GM12878 (cell line): ENCODE data around the gene CA11. TPM values are rescaled to one million over a fixed set of nuclear protein-coding genes. Genes with fewer than 3 reads are reported as not detected.

Experiments
- BCL11A ChIP-seq: IDR thresholded peaks from 2 replicates; pipeline ENCODE4 v1.6.1; 2011; ENCODE audit warnings: low read depth, low read length
- CHD1 ChIP-seq: IDR thresholded peaks from 2 replicates; pipeline ENCODE4 v1.6.1; 2012; ENCODE audit warnings: low read depth, low read length, improper control_type of control experiment
- CHD4 ChIP-seq: fragments of 200-600 bp; sonication (generic); IDR thresholded peaks from 2 replicates; pipeline ENCODE4 v1.6.1; 2016; ENCODE audit warnings: mild to moderate bottlenecking
- CREB1 ChIP-seq: IDR thresholded peaks from 2 replicates; pipeline ENCODE4 v1.6.1; 2012; ENCODE audit warnings: low read depth, mild to moderate bottlenecking, inconsistent platforms
- EGR1 ChIP-seq, 2 experiments: IDR thresholded peaks; 1 replicate in 1 of 2; 2 replicates in 1 of 2; pipeline ENCODE4 v1.6.1; 2011 to 2012; ENCODE audit warnings: low read depth in 2 of 2, low read length in 2 of 2, borderline replicate concordance in 1 of 2, mild to moderate bottlenecking in 1 of 2, moderate library complexity in 1 of 2
- MTA3 ChIP-seq: IDR thresholded peaks from 2 replicates; pipeline ENCODE4 v1.6.1; 2012; ENCODE audit warnings: low read length, inconsistent platforms, borderline replicate concordance
- NR2C1 ChIP-seq: fragments of 450-650 bp; IDR thresholded peaks from 2 replicates; pipeline ENCODE4 v1.6.1; 2017; ENCODE audit warnings: antibody characterized with exemption, mild to moderate bottlenecking, moderate library complexity
- POLR2AphosphoS2 ChIP-seq: IDR thresholded peaks from 2 replicates; pipeline ENCODE4 v1.6.1; 2011; ENCODE audit warnings: low read depth, mild to moderate bottlenecking, low read length, improper control_type of control experiment, moderate library complexity
- POLR2AphosphoS5 ChIP-seq: IDR thresholded peaks from 2 replicates; pipeline ENCODE4 v1.6.1; 2011; ENCODE audit warnings: mild to moderate bottlenecking, low read length, inconsistent platforms
- POU2F2 ChIP-seq: IDR thresholded peaks from 3 replicates; pipeline ENCODE4 v1.6.1; 2011; ENCODE audit warnings: low read depth, mild to moderate bottlenecking, low read length, borderline replicate concordance
- SMAD1 ChIP-seq: fragments of 450-650 bp; IDR thresholded peaks from 2 replicates; pipeline ENCODE4 v1.6.1; 2018; ENCODE audit warnings: mild to moderate bottlenecking, low read depth; ENCODE audit not compliant: partially characterized antibody
- SMARCA5 ChIP-seq: fragments of 450-650 bp; IDR thresholded peaks from 2 replicates; pipeline ENCODE4 v1.6.1; 2017; ENCODE audit warnings: mild to moderate bottlenecking
- STAT1 ChIP-seq: fragments of 450-650 bp; conservative IDR thresholded peaks from 2 replicates; pipeline ENCODE4 v1.6.1; 2014; ENCODE audit warnings: antibody characterized with exemption, mild to moderate bottlenecking
- TAF1 ChIP-seq: IDR thresholded peaks from 2 replicates; pipeline ENCODE4 v1.6.1; 2011; ENCODE audit warnings: mild to moderate bottlenecking, low read depth, low read length, borderline replicate concordance
- ZNF207 ChIP-seq: fragments of 450-650 bp; IDR thresholded peaks from 2 replicates; pipeline ENCODE4 v1.6.1; 2014; ENCODE audit warnings: antibody characterized with exemption, mild to moderate bottlenecking, borderline replicate concordance
- ZZZ3 ChIP-seq: IDR thresholded peaks from 2 replicates; pipeline ENCODE4 v1.6.1; 2011; ENCODE audit warnings: low read depth; ENCODE audit not compliant: control insufficient read depth, insufficient read length
- polyA plus RNA-seq, 11 experiments: library from polyadenylated mRNA; depleted of rRNA in 4 of 11; unstranded in 6 of 11; stranded (reverse) in 5 of 11; fragments of >200 nt; fragmentation: Nextera tagmentation in 4 of 11; fragmentation: Illumina TruSeq in 1 of 11; extraction: Ambion mirVana in 4 of 11; extraction: Trizol in 1 of 11; gene quantifications; 1 replicate in 1 of 11; 2 replicates in 10 of 11; pipeline versions ENCODE4 v1.2.1 to v1.2.3, GENCODE V29; 2011 to 2016; ENCODE audit warnings: inconsistent platforms in 2 of 11, missing spikeins in 2 of 11, low read depth in 1 of 11
- total RNA-seq, 4 experiments: library from RNA; depleted of rRNA in 3 of 4; stranded (reverse); fragments of >200 nt in 3 of 4; fragmentation: Illumina TruSeq in 1 of 4; extraction: Trizol in 1 of 4; gene quantifications; 2 replicates each; pipeline versions ENCODE4 v1.2.1 to v1.2.3, GENCODE V29; 2013 to 2021
- TF ChIP-seq, protein P1 (sequence below): fragments of 450-650 bp; IDR thresholded peaks from 2 replicates; pipeline ENCODE4 v1.6.1; 2017; ENCODE audit warnings: mild to moderate bottlenecking, low read depth, inconsistent platforms; ENCODE audit not compliant: poor library complexity, severe bottlenecking
- TF ChIP-seq, protein P2 (sequence below): fragments of 450-650 bp; IDR thresholded peaks from 2 replicates; pipeline ENCODE4 v1.6.1; 2018; ENCODE audit warnings: mild to moderate bottlenecking, low read depth, moderate library complexity; ENCODE audit not compliant: partially characterized antibody
- TF ChIP-seq, protein P3 (sequence below): fragments of 450-650 bp; IDR thresholded peaks from 2 replicates; pipeline ENCODE4 v1.6.1; 2017; ENCODE audit warnings: antibody characterized with exemption, mild to moderate bottlenecking, moderate library complexity
- TF ChIP-seq, protein P4 (sequence below): fragments of 450-650 bp; IDR thresholded peaks from 2 replicates; pipeline ENCODE4 v1.6.1; 2014; ENCODE audit warnings: mild to moderate bottlenecking

Gene CA11
- total and polyA plus RNA-seq, 10 of the 15 experiments (the other 5 are each of a cell fraction or from before 2014, with no cell fraction given), result 1.7 to 7.5 (median 2.4) TPM

DNA sequence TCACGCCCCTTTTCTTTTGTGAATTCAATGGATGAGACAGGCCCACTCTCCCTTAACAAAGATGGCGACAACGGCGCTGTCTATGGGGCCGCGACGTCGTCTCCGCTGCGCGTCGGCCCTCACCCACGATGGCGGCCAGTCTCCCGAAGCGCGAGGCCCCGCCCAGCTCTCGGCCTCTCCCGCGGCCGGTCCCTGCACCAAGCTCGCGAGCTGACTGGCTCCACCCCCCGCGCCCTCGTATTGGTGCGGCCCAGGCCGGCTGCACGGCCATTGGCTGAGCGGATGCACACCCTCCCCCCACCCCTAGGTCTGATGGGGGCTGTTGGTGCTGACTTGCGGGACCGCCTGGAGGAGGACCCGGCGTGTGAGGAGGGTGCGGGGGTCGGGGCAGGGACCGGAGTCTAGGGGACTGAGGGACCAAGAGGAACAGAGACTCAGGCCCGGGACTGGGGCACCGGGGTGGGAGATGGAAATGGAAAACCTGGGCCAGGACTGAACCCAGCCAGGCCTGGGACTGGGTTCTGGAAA is 21.9 kb downstream of the CA11 start (continued):
- TF ChIP-seq POU2F2 (no peak), POLR2AphosphoS2 (no peak; the same call in 1 of the 2 replicates), TAF1 (peak; percentile 39; the same call in 1 of the 2 replicates), NR2C1 (peak; percentile 85), ZNF207 (no peak), CHD1 (no peak), EGR1 (IDR thresholded peaks at IDR 0.05; ENCODE audit: borderline replicate concordance in 1 of 2, low read depth in 2 of 2, low read length in 2 of 2) (no peak), BCL11A (no peak), STAT1 (no peak), SMAD1 (no peak), ZZZ3 (no peak), CHD4 (no peak), MTA3 (no peak), SMARCA5 (no peak), CREB1 (peak; percentile 92), POLR2AphosphoS5 (no peak)
- TF ChIP-seq, protein P1, sequence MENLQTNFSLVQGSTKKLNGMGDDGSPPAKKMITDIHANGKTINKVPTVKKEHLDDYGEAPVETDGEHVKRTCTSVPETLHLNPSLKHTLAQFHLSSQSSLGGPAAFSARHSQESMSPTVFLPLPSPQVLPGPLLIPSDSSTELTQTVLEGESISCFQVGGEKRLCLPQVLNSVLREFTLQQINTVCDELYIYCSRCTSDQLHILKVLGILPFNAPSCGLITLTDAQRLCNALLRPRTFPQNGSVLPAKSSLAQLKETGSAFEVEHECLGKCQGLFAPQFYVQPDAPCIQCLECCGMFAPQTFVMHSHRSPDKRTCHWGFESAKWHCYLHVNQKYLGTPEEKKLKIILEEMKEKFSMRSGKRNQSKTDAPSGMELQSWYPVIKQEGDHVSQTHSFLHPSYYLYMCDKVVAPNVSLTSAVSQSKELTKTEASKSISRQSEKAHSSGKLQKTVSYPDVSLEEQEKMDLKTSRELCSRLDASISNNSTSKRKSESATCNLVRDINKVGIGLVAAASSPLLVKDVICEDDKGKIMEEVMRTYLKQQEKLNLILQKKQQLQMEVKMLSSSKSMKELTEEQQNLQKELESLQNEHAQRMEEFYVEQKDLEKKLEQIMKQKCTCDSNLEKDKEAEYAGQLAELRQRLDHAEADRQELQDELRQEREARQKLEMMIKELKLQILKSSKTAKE, result no peak
- TF ChIP-seq, protein P2, sequence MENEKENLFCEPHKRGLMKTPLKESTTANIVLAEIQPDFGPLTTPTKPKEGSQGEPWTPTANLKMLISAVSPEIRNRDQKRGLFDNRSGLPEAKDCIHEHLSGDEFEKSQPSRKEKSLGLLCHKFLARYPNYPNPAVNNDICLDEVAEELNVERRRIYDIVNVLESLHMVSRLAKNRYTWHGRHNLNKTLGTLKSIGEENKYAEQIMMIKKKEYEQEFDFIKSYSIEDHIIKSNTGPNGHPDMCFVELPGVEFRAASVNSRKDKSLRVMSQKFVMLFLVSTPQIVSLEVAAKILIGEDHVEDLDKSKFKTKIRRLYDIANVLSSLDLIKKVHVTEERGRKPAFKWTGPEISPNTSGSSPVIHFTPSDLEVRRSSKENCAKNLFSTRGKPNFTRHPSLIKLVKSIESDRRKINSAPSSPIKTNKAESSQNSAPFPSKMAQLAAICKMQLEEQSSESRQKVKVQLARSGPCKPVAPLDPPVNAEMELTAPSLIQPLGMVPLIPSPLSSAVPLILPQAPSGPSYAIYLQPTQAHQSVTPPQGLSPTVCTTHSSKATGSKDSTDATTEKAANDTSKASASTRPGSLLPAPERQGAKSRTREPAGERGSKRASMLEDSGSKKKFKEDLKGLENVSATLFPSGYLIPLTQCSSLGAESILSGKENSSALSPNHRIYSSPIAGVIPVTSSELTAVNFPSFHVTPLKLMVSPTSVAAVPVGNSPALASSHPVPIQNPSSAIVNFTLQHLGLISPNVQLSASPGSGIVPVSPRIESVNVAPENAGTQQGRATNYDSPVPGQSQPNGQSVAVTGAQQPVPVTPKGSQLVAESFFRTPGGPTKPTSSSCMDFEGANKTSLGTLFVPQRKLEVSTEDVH, result no peak
- TF ChIP-seq, protein P3, sequence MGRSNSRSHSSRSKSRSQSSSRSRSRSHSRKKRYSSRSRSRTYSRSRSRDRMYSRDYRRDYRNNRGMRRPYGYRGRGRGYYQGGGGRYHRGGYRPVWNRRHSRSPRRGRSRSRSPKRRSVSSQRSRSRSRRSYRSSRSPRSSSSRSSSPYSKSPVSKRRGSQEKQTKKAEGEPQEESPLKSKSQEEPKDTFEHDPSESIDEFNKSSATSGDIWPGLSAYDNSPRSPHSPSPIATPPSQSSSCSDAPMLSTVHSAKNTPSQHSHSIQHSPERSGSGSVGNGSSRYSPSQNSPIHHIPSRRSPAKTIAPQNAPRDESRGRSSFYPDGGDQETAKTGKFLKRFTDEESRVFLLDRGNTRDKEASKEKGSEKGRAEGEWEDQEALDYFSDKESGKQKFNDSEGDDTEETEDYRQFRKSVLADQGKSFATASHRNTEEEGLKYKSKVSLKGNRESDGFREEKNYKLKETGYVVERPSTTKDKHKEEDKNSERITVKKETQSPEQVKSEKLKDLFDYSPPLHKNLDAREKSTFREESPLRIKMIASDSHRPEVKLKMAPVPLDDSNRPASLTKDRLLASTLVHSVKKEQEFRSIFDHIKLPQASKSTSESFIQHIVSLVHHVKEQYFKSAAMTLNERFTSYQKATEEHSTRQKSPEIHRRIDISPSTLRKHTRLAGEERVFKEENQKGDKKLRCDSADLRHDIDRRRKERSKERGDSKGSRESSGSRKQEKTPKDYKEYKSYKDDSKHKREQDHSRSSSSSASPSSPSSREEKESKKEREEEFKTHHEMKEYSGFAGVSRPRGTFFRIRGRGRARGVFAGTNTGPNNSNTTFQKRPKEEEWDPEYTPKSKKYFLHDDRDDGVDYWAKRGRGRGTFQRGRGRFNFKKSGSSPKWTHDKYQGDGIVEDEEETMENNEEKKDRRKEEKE, result no peak
- TF ChIP-seq, protein P4, sequence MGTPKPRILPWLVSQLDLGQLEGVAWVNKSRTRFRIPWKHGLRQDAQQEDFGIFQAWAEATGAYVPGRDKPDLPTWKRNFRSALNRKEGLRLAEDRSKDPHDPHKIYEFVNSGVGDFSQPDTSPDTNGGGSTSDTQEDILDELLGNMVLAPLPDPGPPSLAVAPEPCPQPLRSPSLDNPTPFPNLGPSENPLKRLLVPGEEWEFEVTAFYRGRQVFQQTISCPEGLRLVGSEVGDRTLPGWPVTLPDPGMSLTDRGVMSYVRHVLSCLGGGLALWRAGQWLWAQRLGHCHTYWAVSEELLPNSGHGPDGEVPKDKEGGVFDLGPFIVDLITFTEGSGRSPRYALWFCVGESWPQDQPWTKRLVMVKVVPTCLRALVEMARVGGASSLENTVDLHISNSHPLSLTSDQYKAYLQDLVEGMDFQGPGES, result peak; percentile 37; the same call in 1 of the 2 replicates
